H9 (cell line): Measurements from ENCODE around the gene GHR. TPM values are rescaled to one million over a fixed set of nuclear protein-coding genes. Genes with fewer than 3 reads are reported as not detected.

Experiments
- DNase-seq: peaks from one replicate; pipeline ENCODE4 v3.0.0-alpha.2; 2017
- H2AFZ ChIP-seq: one replicate; pipeline ENCODE4 v1.6.1; 2013; ENCODE audit warnings: mild to moderate bottlenecking, low read length, control low read depth, moderate library complexity
- H2AK5ac ChIP-seq: 2 replicates; pipeline ENCODE4 v1.6.1; 2013; ENCODE audit warnings: low read length, control low read depth, mixed read lengths; ENCODE audit not compliant: insufficient read length
- H2BK120ac ChIP-seq: one replicate; pipeline ENCODE4 v1.6.1; 2013; ENCODE audit warnings: low read depth, mild to moderate bottlenecking, low read length, control low read depth, inconsistent platforms; ENCODE audit not compliant: poor library complexity, severe bottlenecking
- H2BK12ac ChIP-seq: 2 replicates; pipeline ENCODE4 v1.6.1; 2013; ENCODE audit warnings: low read length, control low read depth, mixed read lengths, low read depth; ENCODE audit not compliant: insufficient read length
- H2BK15ac ChIP-seq: 2 replicates; pipeline ENCODE4 v1.6.1; 2013; ENCODE audit warnings: low read depth, low read length, control low read depth
- H2BK20ac ChIP-seq: one replicate; pipeline ENCODE4 v1.6.1; 2013; ENCODE audit warnings: low read depth, mild to moderate bottlenecking, low read length, control low read depth, inconsistent platforms; ENCODE audit not compliant: poor library complexity, severe bottlenecking
- H2BK5ac ChIP-seq: 2 replicates; pipeline ENCODE4 v1.6.1; 2013; ENCODE audit warnings: low read length, control low read depth, mixed read lengths; ENCODE audit not compliant: insufficient read length
- H3K14ac ChIP-seq: 2 replicates; pipeline ENCODE4 v1.6.1; 2013; ENCODE audit warnings: low read length, control low read depth; ENCODE audit not compliant: insufficient read depth
- H3K18ac ChIP-seq: 2 replicates; pipeline ENCODE4 v1.6.1; 2013; ENCODE audit warnings: low read depth, mild to moderate bottlenecking, mixed read lengths, low read length, control low read depth; ENCODE audit not compliant: insufficient read length
- H3K23ac ChIP-seq: 2 replicates; pipeline ENCODE4 v1.6.1; 2013; ENCODE audit warnings: low read length, control low read depth, mixed read lengths, low read depth; ENCODE audit not compliant: insufficient read length
- H3K23me2 ChIP-seq: 2 replicates; pipeline ENCODE4 v1.6.1; 2013; ENCODE audit warnings: low read depth, mild to moderate bottlenecking, mixed read lengths, low read length, control low read depth; ENCODE audit not compliant: insufficient read length, poor library complexity, severe bottlenecking
- H3K27ac ChIP-seq: 2 replicates; pipeline ENCODE4 v1.5.1; 2013; ENCODE audit warnings: low read length, control low read depth, mixed read lengths, low read depth; ENCODE audit not compliant: insufficient read length
- H3K27me3 ChIP-seq: 2 replicates; pipeline ENCODE4 v1.6.1; 2013; ENCODE audit warnings: low read length, control low read depth, inconsistent platforms; ENCODE audit not compliant: insufficient read depth
- H3K4ac ChIP-seq: 2 replicates; pipeline ENCODE4 v1.6.1; 2013; ENCODE audit warnings: low read depth, mild to moderate bottlenecking, control low read depth, inconsistent platforms, low read length, moderate library complexity
- H3K4me1 ChIP-seq: 2 replicates; pipeline ENCODE4 v1.6.1; 2013; ENCODE audit warnings: low read length, control low read depth, inconsistent platforms; ENCODE audit not compliant: insufficient read depth
- H3K4me2 ChIP-seq: 2 replicates; pipeline ENCODE4 v1.6.1; 2013; ENCODE audit warnings: low read length, control low read depth, mixed read lengths; ENCODE audit not compliant: insufficient read length, insufficient read depth
- H3K56ac ChIP-seq: 2 replicates; pipeline ENCODE4 v1.6.1; 2013; ENCODE audit warnings: low read depth, mild to moderate bottlenecking, mixed read lengths, low read length, control low read depth; ENCODE audit not compliant: insufficient read length
- H3K79me1 ChIP-seq: 2 replicates; pipeline ENCODE4 v1.6.1; 2013; ENCODE audit warnings: low read depth, mild to moderate bottlenecking, moderate library complexity, low read length, control low read depth, inconsistent platforms; ENCODE audit not compliant: insufficient read depth, poor library complexity, severe bottlenecking
- H3K79me2 ChIP-seq: 2 replicates; pipeline ENCODE4 v1.6.1; 2013; ENCODE audit warnings: low read length, control low read depth, inconsistent platforms; ENCODE audit not compliant: insufficient read depth
- H3K9ac ChIP-seq: 2 replicates; pipeline ENCODE4 v1.6.1; 2013; ENCODE audit warnings: low read length, control low read depth, mixed read lengths; ENCODE audit not compliant: insufficient read length; ENCODE audit errors: extremely low read depth
- H3K9me3 ChIP-seq: one replicate; pipeline ENCODE4 v1.6.1; 2013; ENCODE audit warnings: low read depth, low read length, inconsistent platforms; ENCODE audit not compliant: control insufficient read depth
- H3T11ph ChIP-seq: one replicate; pipeline ENCODE4 v1.6.1; 2013; ENCODE audit warnings: mild to moderate bottlenecking, low read length, control low read depth, inconsistent platforms
- H4K20me1 ChIP-seq: one replicate; pipeline ENCODE4 v1.6.1; 2013; ENCODE audit not compliant: control insufficient read depth, insufficient read length, insufficient read depth
- H4K5ac ChIP-seq: 2 replicates; pipeline ENCODE4 v1.6.1; 2013; ENCODE audit warnings: low read depth, mild to moderate bottlenecking, mixed read lengths, low read length, control low read depth; ENCODE audit not compliant: insufficient read length
- H4K8ac ChIP-seq: replicated peaks from 2 replicates; pipeline ENCODE4 v1.6.1; 2013; ENCODE audit warnings: low read length, control low read depth, mixed read lengths, low read depth; ENCODE audit not compliant: insufficient read length
- H4K91ac ChIP-seq: 2 replicates; pipeline ENCODE4 v1.6.1; 2013; ENCODE audit warnings: low read depth, mild to moderate bottlenecking, moderate library complexity, mixed read lengths, low read length, control low read depth; ENCODE audit not compliant: insufficient read length
- H3K27ac Mint-ChIP-seq, 3 experiments: 2 replicates in 2 of 3; 3 replicates in 1 of 3; pipeline ENCODE4 v1.8.0; 2020 to 2021; ENCODE audit warnings: mixed read lengths in 3 of 3, mild to moderate bottlenecking in 1 of 3, moderate library complexity in 1 of 3
- H3K27me3 Mint-ChIP-seq: 2 replicates; pipeline ENCODE4 v1.8.0; 2021; ENCODE audit warnings: low read depth, mild to moderate bottlenecking, moderate library complexity, mixed read lengths
- H3K36me3 Mint-ChIP-seq, 3 experiments: 2 replicates in 2 of 3; 3 replicates in 1 of 3; pipeline ENCODE4 v1.8.0; 2020 to 2021; ENCODE audit warnings: low read depth in 3 of 3, mixed read lengths in 3 of 3; ENCODE audit not compliant: insufficient read depth in 1 of 3
- H3K4me1 Mint-ChIP-seq, 2 experiments: 2 replicates each; pipeline ENCODE4 v1.8.0; 2020; ENCODE audit warnings: mixed read lengths in 2 of 2
- H3K4me3 Mint-ChIP-seq, 2 experiments: 2 replicates in 1 of 2; 3 replicates in 1 of 2; pipeline ENCODE4 v1.8.0; 2020 to 2021; ENCODE audit warnings: mild to moderate bottlenecking in 2 of 2, mixed read lengths in 2 of 2, moderate library complexity in 1 of 2
- H3K9me3 Mint-ChIP-seq, 2 experiments: 2 replicates in 1 of 2; 3 replicates in 1 of 2; pipeline ENCODE4 v1.8.0; 2020; ENCODE audit warnings: mild to moderate bottlenecking in 2 of 2, mixed read lengths in 2 of 2, moderate library complexity in 1 of 2
- CTCF ChIP-seq: fragments of 200-600 bp; sonication (generic); conservative IDR thresholded peaks from 3 replicates; pipeline ENCODE4 v1.8.0; 2021; ENCODE audit warnings: antibody characterized with exemption, mild to moderate bottlenecking
- WGBS: extraction: QIAGEN DNeasy Blood & Tissue Kit; methylation state at CpG from one replicate; pipeline ENCODE4 v1.1.7; 2013; ENCODE audit warnings: missing lambda C conversion rate, low lambda C conversion rate, mixed read lengths; ENCODE audit not compliant: insufficient read length; ENCODE audit errors: extremely low coverage; 5-methylcytosine and 5-hydroxymethylcytosine counted together
- total RNA-seq: library from RNA; stranded (reverse); gene quantifications from 2 replicates; pipeline ENCODE4 v1.2.1, GENCODE V29; 2021

GHR gene
- total RNA-seq, 1 experiment from 2014 or later, result 0.20 TPM

DNA sequence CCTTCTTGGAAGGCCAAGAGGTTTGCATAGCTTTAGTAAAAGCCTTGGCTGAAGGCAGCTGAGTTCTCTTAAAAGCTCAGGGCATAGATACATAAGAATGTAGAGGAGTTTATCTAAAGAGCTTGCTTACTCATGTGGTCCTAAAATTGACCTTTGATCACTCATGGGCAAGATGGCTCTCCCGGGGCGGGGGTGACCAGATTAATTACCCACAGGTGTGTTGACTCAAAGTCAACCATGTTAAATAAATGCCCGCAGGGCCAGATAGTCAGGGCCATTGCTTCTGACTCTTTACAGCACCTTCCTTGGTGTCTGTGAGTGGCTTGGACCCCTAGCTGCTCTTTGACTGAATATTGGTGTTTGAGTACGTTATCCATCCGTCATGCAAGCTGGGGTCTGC, 33.1 kb upstream of the GHR start:
- Histone ChIP-seq H3K27ac (no peak overlapping the region), H3K4me2 (no peak overlapping the region), H3K79me1 (no peaks in the 10 kb centered on the region), H3K9ac (no peak overlapping the region), H2BK12ac (no peak overlapping the region), H2AK5ac (no peak overlapping the region), H4K8ac (no peak overlapping the region), H2BK20ac (no peak overlapping the region), H3K4me1 (no peaks in the 10 kb centered on the region), H3K56ac (no peak overlapping the region), H3K79me2 (no peaks in the 10 kb centered on the region), H4K5ac (no peak overlapping the region), H3K23me2 (no peaks in the 10 kb centered on the region), H3K14ac (no peak overlapping the region), H3K18ac (no peak overlapping the region), H3K9me3 (peaks cover 5% of the 10 kb centered on the region), H2BK5ac (no peak overlapping the region), H4K91ac (no peak overlapping the region), H3K4ac (no peak overlapping the region), H4K20me1 (no peaks in the 10 kb centered on the region), H3K27me3 (no peaks in the 10 kb centered on the region), H2BK15ac (no peak overlapping the region), H2BK120ac (no peak overlapping the region), H3K23ac (no peak overlapping the region), H2AFZ (no peak overlapping the region), H3T11ph (no peak overlapping the region)
- DNase-seq, result no peak
- H3K27me3 Mint-ChIP-seq, result no peaks in the 10 kb centered on the region
- no peak overlapping the region for H3K4me3 Mint-ChIP-seq
- TF ChIP-seq CTCF, result no peak
- peaks cover 24 to 31% of the 10 kb centered on the region in 2 experiments for H3K9me3 Mint-ChIP-seq
- peaks cover 7 to 18% (median 8%) of the 10 kb centered on the region in 3 experiments; a peak in 6 of 7 replicates for H3K36me3 Mint-ChIP-seq
- H3K27ac Mint-ChIP-seq, result no peak overlapping the region
- H3K4me1 Mint-ChIP-seq, result 0 out of 4 replicates have a peak, but pooled peaks cover 0 to 4% of the 10 kb centered on the region in 2 experiments
- no CpG with 5 or more reads among the region's 5 CpGs for WGBS
